Stimulated activated CD4-positive, alpha-beta T cell treated with anti-CD3 and anti-CD28 coated beads, Interleukin-1b, Interleukin-23, amount 100 ng/mL, for 48 hours (primary cell): ENCODE data around the gene TECTB.
A peak's percentile ranks its signal among the peaks of the same experiment; 100 is the strongest.

ENCODE experiments used
- DNase-seq: peaks from one replicate; pipeline ENCODE4 v3.0.0-alpha.2; 2020

Gene TECTB

DNA sequence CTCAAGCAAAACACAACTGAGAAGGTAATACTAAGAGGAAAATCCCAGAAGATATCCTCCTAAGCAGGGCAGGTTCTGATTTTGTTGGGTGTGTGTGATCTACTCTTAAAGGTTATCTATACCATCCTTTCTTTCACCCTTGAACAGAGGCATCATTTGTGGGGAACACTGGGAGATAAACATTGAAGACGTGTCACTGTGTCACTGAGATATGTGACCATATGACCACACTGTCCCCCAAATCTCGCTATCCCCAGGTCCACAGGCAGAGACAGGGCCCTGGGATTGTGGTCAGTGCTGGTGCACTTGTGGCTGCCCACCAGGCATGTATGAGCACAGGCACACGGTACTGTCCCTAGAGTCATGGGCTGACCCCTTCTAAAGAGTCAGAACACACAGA is 30.0 kb downstream of the TECTB start:
- DNase-seq: no peak

DNA sequence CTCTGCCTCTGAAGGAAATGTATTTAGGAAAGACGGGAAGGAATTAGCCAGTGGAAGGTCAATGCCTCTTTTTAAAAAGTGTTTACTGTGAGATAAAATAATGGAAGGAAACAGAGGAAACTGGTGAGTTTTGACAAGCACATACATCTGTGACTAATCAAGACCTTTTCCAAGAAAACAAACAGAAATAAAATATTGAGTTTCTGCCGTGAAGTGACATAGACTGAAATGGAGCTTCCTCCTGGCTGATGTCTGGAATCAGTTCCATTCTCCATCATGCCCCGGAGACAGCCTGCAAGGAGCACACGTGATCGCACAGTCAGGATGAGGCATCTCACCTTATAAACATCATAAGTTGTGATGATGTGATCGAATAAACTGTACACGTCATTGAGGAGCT is 30.7 kb downstream of the TECTB start:
- DNase-seq: no peak

DNA sequence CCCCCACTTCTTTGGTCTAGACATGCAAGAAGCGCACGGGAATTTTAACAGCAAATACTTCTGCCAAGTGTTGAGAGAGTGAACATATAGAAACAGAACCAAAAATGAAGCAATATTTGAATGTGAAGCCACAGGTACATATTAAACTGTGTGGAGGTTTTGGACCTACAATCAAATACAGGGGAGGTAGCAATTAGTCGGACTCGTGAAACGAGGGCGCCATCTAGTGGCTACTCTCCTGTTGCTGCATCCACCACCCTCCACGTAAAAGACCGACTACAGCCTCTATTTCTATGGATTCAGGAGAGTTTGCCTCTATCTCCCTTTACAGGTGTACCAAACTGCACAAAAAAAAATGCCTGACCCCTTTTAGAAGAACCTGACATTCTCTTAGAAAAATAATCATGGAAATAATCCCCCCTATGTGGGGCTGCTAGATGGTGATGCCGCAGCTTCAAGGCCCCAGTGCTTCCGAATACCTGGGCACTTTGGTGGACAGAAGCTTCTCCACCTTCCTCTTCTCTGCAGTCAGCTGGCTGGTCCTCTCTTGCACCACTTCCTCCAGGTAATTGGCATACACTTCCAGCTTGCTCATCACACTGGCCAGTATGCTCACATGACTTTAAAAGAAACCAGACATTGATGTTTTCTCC is 31.7 kb downstream of the TECTB start:
- peak; percentile 75 for DNase-seq

DNA sequence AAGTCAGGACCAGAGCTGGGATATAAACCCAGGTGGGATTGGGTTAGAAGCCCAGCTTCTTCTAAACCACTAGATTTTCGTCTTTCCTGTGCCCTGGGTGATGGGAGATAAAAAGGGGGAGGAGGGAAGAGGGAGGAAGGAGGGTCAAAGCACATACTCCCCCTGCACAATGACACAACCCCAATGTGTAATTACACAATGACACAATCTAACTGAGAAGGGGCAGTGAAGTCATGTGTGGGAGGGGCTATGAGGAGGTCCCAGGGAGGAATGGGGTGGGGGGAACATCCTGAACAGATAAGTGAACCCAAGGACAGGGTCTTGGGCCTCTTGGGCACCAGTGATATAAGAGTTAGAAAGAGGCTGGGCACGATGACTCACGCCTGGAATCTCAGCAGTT is 44.5 kb downstream of the TECTB start:
- DNase-seq: no peak

DNA sequence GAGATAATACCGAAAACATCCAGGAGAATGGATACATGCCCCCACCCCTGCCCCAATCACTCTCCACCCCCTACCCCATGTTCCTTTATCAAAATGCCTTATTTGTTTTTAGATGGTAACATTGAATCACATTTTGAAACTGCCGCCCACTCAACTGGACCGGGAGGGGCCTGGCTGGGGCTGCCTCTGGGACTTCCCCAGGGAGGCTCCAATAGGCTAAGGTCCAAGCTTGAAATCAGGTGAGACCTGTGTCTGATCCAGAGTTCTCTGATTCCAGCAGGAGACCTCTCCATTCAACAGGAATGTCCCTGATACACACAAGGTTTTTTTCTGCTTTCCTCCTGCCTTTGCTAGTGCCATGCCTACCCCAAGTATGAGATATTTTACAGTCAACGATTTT is 47.0 kb downstream of the TECTB start:
- no peak for DNase-seq

DNA sequence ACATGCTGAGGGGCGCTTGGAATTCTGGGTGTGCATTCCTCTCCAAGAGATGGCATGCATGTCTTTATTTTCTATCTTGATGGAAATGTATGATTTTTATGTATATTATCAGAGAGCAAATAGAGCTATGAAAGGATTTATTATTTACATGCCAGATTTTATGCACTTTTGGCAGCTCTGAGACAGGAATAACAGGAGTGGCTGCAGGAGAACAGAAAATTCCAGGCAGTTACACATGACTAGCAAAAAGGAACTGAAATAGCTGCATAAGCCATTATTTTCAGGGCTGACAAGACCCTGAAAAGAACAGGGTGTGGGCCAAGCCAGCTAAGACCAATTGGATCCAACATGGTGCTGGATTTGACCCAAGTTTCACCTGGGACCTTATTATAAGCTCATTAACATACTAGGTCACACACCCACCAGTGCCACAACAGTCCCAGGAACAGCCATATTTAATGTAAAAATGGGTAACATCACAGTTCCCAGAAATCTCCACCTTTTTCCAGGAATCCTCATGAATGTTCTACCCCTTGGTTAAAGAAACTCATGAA is 47.5 kb downstream of the TECTB start:
- no peak for DNase-seq

DNA sequence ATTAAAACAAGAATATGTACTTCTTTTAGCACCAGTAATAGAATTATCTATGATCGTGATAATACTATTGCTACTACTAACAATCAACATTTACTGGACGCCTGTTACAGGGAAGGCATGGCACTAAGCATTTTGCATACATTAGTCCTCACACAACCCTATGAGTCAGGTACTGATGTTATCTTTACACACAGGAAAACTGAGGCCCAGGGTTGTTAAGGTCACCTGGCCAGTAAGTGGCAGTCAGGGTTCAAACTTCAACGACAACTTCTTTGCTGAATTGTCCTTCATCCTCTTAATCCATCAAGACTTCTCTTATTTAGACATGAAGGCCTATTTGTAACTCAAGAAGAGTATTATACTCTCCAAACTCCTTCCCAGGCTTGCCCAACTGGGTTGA is 48.8 kb downstream of the TECTB start:
- DNase-seq: no peak

DNA sequence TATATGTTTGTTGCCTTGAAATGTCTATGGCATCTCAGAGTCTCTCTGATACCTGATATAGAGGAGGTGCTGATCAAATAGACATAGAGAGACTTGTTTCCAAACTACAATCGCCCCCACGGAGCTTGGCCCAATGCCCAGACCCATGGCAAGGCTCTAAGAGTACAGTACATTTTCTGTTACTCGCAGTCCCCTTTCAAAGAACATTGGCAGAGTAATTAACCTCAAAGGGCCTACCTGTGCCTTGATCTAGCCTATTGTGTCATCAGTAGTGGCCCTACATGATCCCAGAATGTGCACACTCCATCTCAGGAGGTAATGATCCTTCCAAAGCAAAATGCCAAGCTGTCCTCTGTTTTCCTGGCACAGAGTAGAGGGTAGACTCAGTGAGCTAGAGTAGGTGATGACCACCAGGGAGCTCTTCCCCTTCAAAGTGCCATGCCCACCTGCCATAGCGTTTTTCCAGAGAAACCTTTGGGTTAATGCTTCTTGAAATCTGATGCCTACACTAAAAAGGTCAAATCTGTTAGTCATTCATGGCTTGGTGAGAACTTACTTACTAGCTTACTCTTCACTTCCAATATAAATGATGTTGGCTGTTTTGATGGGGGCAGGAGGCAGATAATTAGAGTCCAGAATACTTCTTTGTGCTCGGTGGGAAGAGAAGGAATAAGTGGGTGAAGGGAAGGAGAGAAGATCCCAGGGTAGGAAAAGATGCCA is 49.5 kb downstream of the TECTB start:
- peak; percentile 16 for DNase-seq

DNA sequence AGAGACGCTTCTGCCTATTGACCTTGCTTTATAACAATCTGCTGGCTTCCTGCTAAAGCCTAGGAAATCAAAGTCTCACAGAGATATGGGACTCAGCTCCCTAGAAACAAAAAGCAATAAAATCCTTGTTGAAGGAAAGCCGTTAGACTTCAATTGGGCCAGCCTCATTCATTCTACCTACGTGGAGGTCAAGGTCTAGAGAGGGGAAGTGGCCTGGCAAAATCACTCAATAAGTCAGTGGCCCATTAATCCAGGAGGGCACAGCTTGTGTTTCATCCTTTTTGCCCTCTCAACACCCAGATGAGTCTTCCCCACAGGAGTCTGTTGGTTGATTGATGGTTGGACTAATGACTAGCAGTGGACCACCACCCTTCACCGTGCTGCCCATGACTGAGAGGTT is 50.3 kb downstream of the TECTB start:
- DNase-seq: no peak

DNA sequence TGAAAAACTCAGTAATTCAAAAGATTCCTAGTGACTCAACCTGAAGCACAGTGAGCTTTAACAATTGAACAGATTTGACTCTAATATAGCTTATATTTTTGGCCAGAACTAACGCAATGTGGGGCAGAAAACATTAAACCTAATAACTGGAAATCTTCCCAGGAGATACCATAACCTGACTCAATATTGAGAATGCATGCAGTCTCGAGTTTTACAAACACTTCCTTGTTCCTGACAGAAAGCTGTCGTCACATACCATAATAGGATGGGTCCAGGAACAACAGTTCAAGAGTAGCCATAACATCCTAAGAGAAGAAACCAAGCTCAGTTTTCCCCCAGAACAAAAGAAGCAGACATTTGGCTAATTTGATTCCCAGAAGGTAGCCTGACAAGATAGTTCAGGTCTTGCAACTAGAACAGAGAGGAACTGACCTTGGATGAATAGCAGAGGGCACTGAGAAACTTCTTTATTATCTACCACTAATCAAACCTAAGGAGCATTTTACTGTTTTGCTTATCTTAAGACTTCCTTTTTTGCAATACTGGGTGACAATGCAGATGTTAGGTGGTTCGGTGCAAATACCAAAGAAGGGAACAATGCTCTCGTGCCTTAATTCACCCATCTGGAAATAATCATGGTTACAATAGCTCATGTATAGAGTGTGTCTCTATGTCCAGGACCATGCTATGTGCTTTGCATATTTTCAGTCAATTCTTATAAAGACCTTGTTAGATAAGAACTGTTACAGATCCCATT is 52.1 kb downstream of the TECTB start:
- no peak for DNase-seq

DNA sequence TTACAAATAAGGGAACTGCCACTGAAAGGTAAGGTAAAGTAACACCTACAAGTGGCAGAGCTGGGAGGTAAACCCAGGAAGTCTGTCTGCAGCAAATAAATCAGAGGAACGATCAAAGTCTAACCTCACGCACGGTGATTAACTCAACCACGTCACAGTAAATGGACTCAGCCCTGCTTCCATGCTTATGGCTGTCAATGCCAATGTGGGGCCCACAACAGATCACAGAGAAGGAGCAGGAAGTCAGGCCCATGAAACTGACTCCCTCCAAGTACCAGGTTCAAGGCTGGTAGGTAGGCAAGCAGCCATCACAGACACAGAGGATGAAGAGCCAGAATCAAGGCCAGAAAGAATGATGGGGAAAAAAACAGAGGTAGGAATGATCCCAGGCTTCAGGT is 52.7 kb downstream of the TECTB start:
- DNase-seq: no peak

DNA sequence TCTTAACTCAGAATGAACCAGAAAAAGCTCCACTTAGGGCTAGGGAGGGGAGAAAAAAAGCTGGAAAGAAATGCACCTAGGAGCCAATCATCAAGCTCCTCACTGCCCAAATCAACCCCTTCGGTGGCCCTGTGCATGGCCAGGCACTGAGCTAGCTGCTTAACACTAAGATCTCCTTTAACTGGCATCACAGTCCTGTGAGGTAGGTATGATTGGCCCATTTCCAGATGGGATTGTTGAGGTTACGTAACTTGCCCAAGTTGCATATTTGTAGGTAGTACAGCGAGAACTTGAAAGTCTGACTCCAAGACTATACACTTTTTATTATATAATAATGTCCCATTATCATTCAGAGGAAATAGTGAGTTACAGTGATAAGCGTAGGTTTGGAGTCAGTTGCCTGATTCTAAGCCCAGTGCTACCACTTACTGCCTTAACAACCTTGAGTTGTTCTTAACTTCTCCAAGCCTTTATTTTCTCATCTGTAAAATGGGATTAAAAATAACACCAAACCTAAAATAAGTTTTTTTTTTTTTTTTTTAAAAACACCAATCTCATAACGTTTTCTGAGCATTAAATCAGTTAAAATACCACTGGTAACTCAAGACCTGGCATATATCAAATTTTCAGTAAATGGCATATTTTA is 53.5 kb downstream of the TECTB start:
- no peak for DNase-seq

DNA sequence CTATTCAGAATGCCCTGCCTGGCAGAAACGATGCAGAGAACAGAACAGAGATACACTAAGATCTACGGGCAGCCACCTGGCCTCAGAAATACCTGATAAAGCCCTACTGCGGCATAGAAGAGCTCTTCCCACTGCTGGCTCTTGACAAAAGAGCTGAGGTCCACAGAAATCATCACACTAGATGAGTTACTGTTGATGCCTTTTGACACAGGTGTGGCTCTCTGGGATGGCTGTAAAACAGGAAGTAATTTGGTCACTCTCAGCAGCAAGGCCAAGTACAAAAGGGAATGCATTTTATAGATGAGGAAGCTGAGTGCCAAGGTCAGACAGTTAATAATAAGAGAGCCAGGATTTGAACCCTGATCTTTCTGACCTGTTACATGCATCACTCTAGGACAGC is 55.8 kb downstream of the TECTB start:
- DNase-seq: no peak

DNA sequence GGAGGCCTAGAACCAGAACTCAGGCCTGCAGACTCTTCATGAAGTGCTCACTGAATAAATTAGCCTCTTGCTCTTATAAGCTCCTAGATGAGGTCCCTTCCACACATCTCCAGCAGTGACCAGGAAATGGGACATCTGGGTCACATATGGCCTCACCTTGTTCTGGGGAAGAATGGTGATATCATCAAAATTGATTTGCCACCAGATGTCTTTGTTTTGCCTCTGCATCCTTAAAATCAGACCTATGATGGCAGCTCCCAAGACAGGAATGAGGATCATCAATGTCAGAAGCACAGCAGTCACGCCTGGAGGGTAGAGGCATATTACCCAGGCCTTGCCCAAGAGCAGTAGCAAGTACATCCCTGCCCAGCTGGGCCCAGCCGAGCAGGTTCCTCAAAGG is 57.4 kb downstream of the TECTB start:
- DNase-seq: no peak

DNA sequence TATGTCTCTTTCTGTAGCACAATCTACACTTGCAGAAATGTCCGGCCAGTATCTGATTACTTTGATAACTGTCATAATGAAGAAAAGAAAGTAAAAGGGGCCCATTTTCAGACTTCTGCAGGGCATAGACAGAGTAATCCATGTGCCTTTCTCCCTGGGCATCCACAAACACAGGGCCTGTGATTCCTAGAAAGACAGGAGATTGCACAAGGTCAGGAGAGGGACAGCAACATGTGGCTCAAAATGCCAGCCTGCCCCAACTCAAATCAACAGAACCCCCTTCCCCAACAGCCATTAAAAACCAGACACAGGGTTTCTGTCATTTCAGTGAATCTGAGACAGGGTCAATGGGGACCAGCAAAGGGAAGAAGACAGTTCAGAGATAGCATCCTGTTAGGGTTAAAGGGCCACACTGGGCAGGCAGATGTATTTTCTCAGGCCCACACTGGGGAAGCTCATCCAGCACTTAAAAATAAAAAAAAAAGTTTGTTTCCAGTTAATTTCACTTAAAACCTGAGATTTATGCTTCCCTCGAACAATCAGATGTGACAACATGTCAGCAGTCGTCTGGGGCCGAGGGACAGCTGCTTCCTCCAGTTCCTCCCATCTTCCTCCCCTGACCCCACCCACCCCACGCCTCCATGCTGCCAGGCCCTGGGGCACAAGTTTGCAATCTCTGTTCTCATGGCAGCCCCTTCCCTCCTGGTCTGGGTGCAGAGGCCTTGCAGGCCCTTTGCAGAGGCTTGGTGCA is 60.0 kb downstream of the TECTB start:
- DNase-seq: no peak

DNA sequence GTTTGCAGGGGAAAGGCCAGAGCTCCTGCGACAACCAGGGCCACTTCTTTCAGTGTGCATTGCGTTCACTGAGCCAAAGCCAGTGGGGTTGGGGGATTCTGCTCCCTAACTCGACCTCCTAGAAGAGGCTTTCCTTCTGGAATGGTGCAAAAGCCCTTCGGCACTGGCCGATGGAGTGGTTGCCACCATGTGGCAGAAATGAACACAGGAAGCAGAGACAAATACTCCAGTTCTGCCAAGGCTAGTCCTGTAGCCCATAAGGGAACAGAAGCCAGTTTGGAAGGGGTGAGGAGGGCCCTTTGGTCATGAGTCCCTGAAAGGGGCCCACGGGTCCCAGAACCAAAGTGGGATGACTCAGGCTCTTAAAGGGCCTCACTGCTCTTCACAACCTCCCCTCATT is 61.1 kb downstream of the TECTB start:
- no peak for DNase-seq

DNA sequence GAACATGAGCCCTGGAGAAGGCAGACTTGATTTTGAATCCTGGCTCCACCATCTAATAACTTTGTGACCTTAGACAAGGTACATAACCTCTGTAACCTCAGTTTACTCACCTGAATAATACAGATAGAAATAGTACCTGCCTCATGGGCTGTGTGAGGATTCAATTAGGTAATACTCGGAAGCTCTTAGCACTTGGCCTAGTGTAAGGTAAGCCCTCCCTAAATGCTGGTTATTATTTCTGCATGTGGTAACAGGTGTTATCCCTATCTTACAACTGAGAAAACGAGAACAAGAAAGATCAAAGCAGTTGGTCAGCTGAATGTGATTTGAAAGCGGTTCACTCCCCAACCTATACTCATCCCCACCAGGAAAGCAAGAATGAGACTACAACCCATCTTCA is 62.0 kb downstream of the TECTB start:
- no peak for DNase-seq

DNA sequence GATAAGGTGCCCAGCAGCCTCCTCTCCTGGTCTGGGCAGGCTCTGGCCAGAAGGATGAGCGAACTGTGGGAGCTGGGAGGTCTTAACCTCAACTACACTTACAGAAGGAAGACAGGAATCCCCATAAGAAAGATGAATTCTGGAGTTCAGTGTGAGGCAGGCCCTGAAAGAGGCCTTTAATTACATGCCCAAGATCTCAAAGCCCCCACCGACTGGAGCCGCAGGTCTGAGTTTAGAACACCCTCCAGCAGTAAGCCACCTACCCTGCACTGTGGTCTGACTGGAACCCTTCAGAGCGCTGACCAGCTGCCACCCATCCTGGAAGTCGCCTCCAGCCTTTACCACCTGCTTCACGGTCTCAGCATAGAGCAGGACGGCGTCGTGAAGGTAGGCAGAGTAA is 62.5 kb downstream of the TECTB start:
- no peak for DNase-seq

DNA sequence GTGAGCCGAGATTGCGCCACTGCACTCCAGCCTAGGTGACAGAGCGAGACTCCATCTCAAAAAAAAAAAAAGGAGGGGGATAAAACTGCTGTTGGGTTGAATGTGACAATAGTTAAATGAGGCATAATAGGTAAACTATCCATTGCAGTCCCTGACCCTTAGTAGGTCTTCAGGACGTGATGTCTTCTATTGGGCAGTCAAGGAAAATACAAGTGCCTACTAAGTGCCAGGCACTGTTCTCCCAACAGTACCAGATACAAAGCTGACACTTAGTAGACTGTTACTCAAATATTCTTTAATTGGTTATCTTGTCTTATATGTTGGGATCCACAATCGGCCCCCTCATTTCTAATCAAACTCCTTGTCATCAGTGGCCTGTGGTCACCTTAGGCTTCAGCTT is 63.6 kb downstream of the TECTB start:
- DNase-seq: no peak

DNA sequence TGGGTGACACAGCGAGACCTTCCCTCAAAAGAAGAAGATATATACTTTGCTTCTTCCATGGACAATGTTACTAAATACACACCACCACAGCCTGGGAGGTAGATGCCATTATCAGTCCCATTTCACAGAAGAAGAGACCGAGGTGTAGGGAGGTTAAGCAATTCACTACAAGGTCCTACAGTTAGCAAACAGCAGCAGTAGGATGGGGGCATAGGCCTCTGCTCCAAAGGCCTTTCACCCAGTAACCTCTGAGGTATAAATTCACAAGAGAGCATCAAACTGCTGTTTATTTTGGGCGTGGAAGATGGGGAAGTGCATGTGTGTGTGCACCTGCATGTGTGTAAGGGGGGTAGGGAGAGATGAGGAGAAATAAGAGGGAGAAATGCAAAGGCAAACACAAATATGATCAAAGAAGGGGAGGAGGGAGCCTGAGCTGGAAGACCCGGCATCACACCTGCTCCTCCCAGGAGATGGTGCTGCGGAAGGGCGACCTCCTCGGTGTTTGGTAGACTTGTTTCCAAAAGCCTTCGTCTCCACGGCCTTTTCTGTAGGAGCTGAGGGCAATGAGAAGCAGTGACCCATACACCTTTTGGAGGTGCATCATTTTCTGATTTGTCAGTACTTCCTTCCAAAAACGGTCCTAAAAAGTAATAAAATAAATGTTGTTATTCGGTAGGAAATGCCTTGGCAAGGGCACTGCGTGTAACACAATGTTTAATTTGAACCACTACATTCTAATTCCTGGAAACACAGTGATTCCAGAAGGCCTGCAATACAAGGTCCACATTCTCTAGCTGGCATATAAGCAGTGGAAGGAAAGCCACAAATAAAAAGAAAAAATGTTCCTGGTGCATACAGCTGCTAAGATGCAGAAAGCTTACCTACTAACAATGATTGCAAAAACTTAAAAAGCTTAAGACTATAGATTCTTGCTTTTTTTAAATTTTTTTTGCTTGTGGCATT is 64.8 kb downstream of the TECTB start:
- no peak for DNase-seq

DNA sequence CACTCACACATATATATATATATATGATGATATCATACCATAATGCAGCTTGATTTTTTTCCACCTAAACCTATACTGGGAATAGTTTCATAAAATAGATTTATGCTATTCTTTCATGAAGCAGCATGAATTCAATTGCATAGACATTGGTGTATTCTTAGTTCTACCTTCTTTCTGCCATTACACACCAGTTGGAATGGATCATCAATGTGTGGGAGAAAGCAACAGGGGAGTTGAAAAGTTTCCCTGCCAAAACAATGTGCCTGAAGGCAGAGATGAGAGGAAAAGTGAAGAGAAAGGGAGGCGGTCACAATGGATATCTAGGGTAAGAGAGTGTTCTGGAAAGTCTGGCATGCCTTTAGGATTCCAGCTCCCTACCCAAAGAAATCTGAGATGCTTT is 65.6 kb downstream of the TECTB start:
- DNase-seq: no peak
